Neural progenitor cell (in vitro differentiated cells): ENCODE data around the gene ZKSCAN7.

Experiments
- CTCF ChIP-seq: fragments of 200-600 bp; sonication (generic); IDR thresholded peaks from 2 replicates; pipeline ENCODE4 v1.5.1; 2017; ENCODE audit warnings: antibody characterized with exemption, mild to moderate bottlenecking
- EZH2phosphoT487 ChIP-seq: fragments of 200-600 bp; sonication (generic); IDR thresholded peaks from 2 replicates; pipeline ENCODE4 v1.6.1; 2017; ENCODE audit warnings: antibody characterized with exemption

GRCh38 chr3:44522494-44522933 is 32.5 kb upstream of the ZKSCAN7 start:
- TF ChIP-seq CTCF, result no peak
- TF ChIP-seq EZH2phosphoT487, result no peak
